ENCODE results near the gene CHSY3.
A peak's percentile ranks its signal among the peaks of the same experiment; 100 is the strongest.

CHSY3 gene

GRCh38 chr5:129962506-129962905 lies 58.2 kb downstream of the CHSY3 start:
- Histone ChIP-seq H3K4me1 (ENCODE audit: control insufficient read depth in 1 of 2, insufficient read depth in 2 of 2, low read length in 2 of 2) (no peaks in the 10 kb centered on the region), H2BK5ac (ENCODE audit: low read depth, low read length, poor library complexity) (no peak overlapping the region), H2AK5ac (ENCODE audit: low read length) (no peak overlapping the region), H2AFZ (ENCODE audit: insufficient read depth, low read length, poor library complexity) (no peak overlapping the region), H3K79me2 (ENCODE audit: control insufficient read depth, insufficient read depth, low read length, poor library complexity) (no peaks in the 10 kb centered on the region), H3K14ac (ENCODE audit: low read length) (no peak overlapping the region), H3K18ac (ENCODE audit: low read length) (no peak overlapping the region), H3K4me3 (ENCODE audit: low read depth, low read length) (no peak overlapping the region), H3K27ac (ENCODE audit: low read depth, low read length) (no peak overlapping the region), H3K27me3 (ENCODE audit: insufficient read depth, low read length) (no peaks in the 10 kb centered on the region), H3K9ac (ENCODE audit: low read length) (no peak overlapping the region), H3K79me1 (ENCODE audit: low read length) (no peaks in the 10 kb centered on the region), H3K36me3 (ENCODE audit: control insufficient read depth in 1 of 2, insufficient read depth in 2 of 2, low read length in 2 of 2) (no peaks in the 10 kb centered on the region), H2BK120ac (ENCODE audit: insufficient read depth, low read length, poor library complexity) (no peak overlapping the region), H4K8ac (ENCODE audit: low read depth, low read length) (no peak overlapping the region), H3K4me2 (ENCODE audit: low read length) (no peak overlapping the region), H2BK12ac (ENCODE audit: low read length) (no peak overlapping the region), H4K12ac (ENCODE audit: low read depth, low read length) (no peak overlapping the region), H3K23ac (ENCODE audit: low read length) (no peak overlapping the region), H3K4ac (ENCODE audit: low read depth, low read length) (no peak overlapping the region), H3K9me3 (ENCODE audit: insufficient read depth, low read depth, low read length) (no peaks in the 10 kb centered on the region), H4K91ac (ENCODE audit: low read depth, low read length) (no peak overlapping the region)
- no CpG with 5 or more reads among the region's 1 CpG for WGBS (ENCODE audit: extremely low coverage, insufficient coverage, insufficient read length)
- DNase-seq: no peak

- no peak overlapping the region for H2BK12ac ChIP-seq (ENCODE audit: low read length)
- H2BK120ac ChIP-seq (ENCODE audit: insufficient read depth, low read length, poor library complexity): no peak overlapping the region
- no peak overlapping the region for H3K23ac ChIP-seq (ENCODE audit: low read length)
- H3K79me1 ChIP-seq (ENCODE audit: low read length): no peaks in the 10 kb centered on the region
- no peaks in the 10 kb centered on the region for H3K79me2 ChIP-seq (ENCODE audit: control insufficient read depth, insufficient read depth, low read length, poor library complexity)
- peak in 1 of 2 donors; percentile 5 for DNase-seq
- H3K27me3 ChIP-seq (ENCODE audit: insufficient read depth, low read length): no peaks in the 10 kb centered on the region
- H3K18ac ChIP-seq (ENCODE audit: low read length): no peak overlapping the region
- H2AFZ ChIP-seq (ENCODE audit: insufficient read depth, low read length, poor library complexity): no peak overlapping the region
- H3K9me3 ChIP-seq (ENCODE audit: insufficient read depth, low read depth, low read length): no peaks in the 10 kb centered on the region
- no peak overlapping the region for H3K4me2 ChIP-seq (ENCODE audit: low read length)
- H2BK5ac ChIP-seq (ENCODE audit: low read depth, low read length, poor library complexity): no peak overlapping the region
- H4K91ac ChIP-seq (ENCODE audit: low read depth, low read length): no peak overlapping the region
- no peak overlapping the region for H4K12ac ChIP-seq (ENCODE audit: low read depth, low read length)
- H3K9ac ChIP-seq (ENCODE audit: low read length): no peak overlapping the region
- no peaks in the 10 kb centered on the region for H3K36me3 ChIP-seq (ENCODE audit: control insufficient read depth in 1 of 2, insufficient read depth in 2 of 2, low read length in 2 of 2)
- WGBS (ENCODE audit: extremely low coverage, insufficient coverage, insufficient read length): no CpG with 5 or more reads among the region's 3 CpGs
- H3K14ac ChIP-seq (ENCODE audit: low read length): no peak overlapping the region
- no peak overlapping the region for H4K8ac ChIP-seq (ENCODE audit: low read depth, low read length)
- no peak overlapping the region for H2AK5ac ChIP-seq (ENCODE audit: low read length)
- H3K4ac ChIP-seq (ENCODE audit: low read depth, low read length): no peak overlapping the region
- H3K27ac ChIP-seq (ENCODE audit: low read depth, low read length): no peak overlapping the region
- no peak overlapping the region for H3K4me3 ChIP-seq (ENCODE audit: low read depth, low read length)
- H3K4me1 ChIP-seq (ENCODE audit: control insufficient read depth in 1 of 2, insufficient read depth in 2 of 2, low read length in 2 of 2): no peaks in the 10 kb centered on the region
Measured at GRCh38 chr5:129963359-129963758, 59.1 kb downstream of the CHSY3 start.

- no peak overlapping the region for H2AFZ ChIP-seq (ENCODE audit: insufficient read depth, low read length, poor library complexity)
- H3K18ac ChIP-seq (ENCODE audit: low read length): no peak overlapping the region
- no peaks in the 10 kb centered on the region for H3K9me3 ChIP-seq (ENCODE audit: insufficient read depth, low read depth, low read length)
- H4K8ac ChIP-seq (ENCODE audit: low read depth, low read length): no peak overlapping the region
- H2BK120ac ChIP-seq (ENCODE audit: insufficient read depth, low read length, poor library complexity): no peak overlapping the region
- no peak overlapping the region for H3K4ac ChIP-seq (ENCODE audit: low read depth, low read length)
- H3K23ac ChIP-seq (ENCODE audit: low read length): no peak overlapping the region
- H3K79me2 ChIP-seq (ENCODE audit: control insufficient read depth, insufficient read depth, low read length, poor library complexity): no peaks in the 10 kb centered on the region
- WGBS (ENCODE audit: extremely low coverage, insufficient coverage, insufficient read length): no CpG with 5 or more reads among the region's 2 CpGs
- H4K91ac ChIP-seq (ENCODE audit: low read depth, low read length): no peak overlapping the region
- no peak overlapping the region for H2AK5ac ChIP-seq (ENCODE audit: low read length)
- H3K9ac ChIP-seq (ENCODE audit: low read length): no peak overlapping the region
- no peak overlapping the region for H4K12ac ChIP-seq (ENCODE audit: low read depth, low read length)
- H3K4me2 ChIP-seq (ENCODE audit: low read length): no peak overlapping the region
- H3K79me1 ChIP-seq (ENCODE audit: low read length): no peaks in the 10 kb centered on the region
- H3K4me1 ChIP-seq (ENCODE audit: control insufficient read depth in 1 of 2, insufficient read depth in 2 of 2, low read length in 2 of 2): no peaks in the 10 kb centered on the region
- H2BK12ac ChIP-seq (ENCODE audit: low read length): no peak overlapping the region
- H2BK5ac ChIP-seq (ENCODE audit: low read depth, low read length, poor library complexity): no peak overlapping the region
- no peak overlapping the region for H3K27ac ChIP-seq (ENCODE audit: low read depth, low read length)
- no peak overlapping the region for H3K4me3 ChIP-seq (ENCODE audit: low read depth, low read length)
- H3K36me3 ChIP-seq (ENCODE audit: control insufficient read depth in 1 of 2, insufficient read depth in 2 of 2, low read length in 2 of 2): no peaks in the 10 kb centered on the region
- no peak for DNase-seq
- H3K14ac ChIP-seq (ENCODE audit: low read length): no peak overlapping the region
- H3K27me3 ChIP-seq (ENCODE audit: insufficient read depth, low read length): no peaks in the 10 kb centered on the region
Measured at GRCh38 chr5:129966071-129966470, 61.8 kb downstream of the CHSY3 start.

- no peak overlapping the region for H3K9ac ChIP-seq (ENCODE audit: low read length)
- H3K4me1 ChIP-seq (ENCODE audit: control insufficient read depth in 1 of 2, insufficient read depth in 2 of 2, low read length in 2 of 2): peaks cover 2% of the 10 kb centered on the region in 2 experiments
- no peaks in the 10 kb centered on the region for H3K79me2 ChIP-seq (ENCODE audit: control insufficient read depth, insufficient read depth, low read length, poor library complexity)
- H3K27me3 ChIP-seq (ENCODE audit: insufficient read depth, low read length): no peaks in the 10 kb centered on the region
- no peak overlapping the region for H3K23ac ChIP-seq (ENCODE audit: low read length)
- H3K4ac ChIP-seq (ENCODE audit: low read depth, low read length): no peak overlapping the region
- H3K9me3 ChIP-seq (ENCODE audit: insufficient read depth, low read depth, low read length): no peaks in the 10 kb centered on the region
- H2AFZ ChIP-seq (ENCODE audit: insufficient read depth, low read length, poor library complexity): no peak overlapping the region
- no peaks in the 10 kb centered on the region for H3K36me3 ChIP-seq (ENCODE audit: control insufficient read depth in 1 of 2, insufficient read depth in 2 of 2, low read length in 2 of 2)
- H2BK120ac ChIP-seq (ENCODE audit: insufficient read depth, low read length, poor library complexity): no peak overlapping the region
- no peak overlapping the region for H3K27ac ChIP-seq (ENCODE audit: low read depth, low read length)
- no peak overlapping the region for H3K14ac ChIP-seq (ENCODE audit: low read length)
- no peak overlapping the region for H4K12ac ChIP-seq (ENCODE audit: low read depth, low read length)
- H2AK5ac ChIP-seq (ENCODE audit: low read length): no peak overlapping the region
- H3K18ac ChIP-seq (ENCODE audit: low read length): no peak overlapping the region
- peaks cover 1% of the 10 kb centered on the region for H3K79me1 ChIP-seq (ENCODE audit: low read length)
- H4K91ac ChIP-seq (ENCODE audit: low read depth, low read length): no peak overlapping the region
- no peak overlapping the region for H2BK5ac ChIP-seq (ENCODE audit: low read depth, low read length, poor library complexity)
- no peak overlapping the region for H3K4me2 ChIP-seq (ENCODE audit: low read length)
- H4K8ac ChIP-seq (ENCODE audit: low read depth, low read length): no peak overlapping the region
- H2BK12ac ChIP-seq (ENCODE audit: low read length): no peak overlapping the region
- DNase-seq: peak in 1 of 2 donors; percentile 43
- H3K4me3 ChIP-seq (ENCODE audit: low read depth, low read length): no peak overlapping the region
Measured at GRCh38 chr5:129971714-129972113, 67.4 kb downstream of the CHSY3 start.
